ENCODE results near the gene CBLB. TPM values are rescaled to one million over a fixed set of nuclear protein-coding genes. Genes with fewer than 3 reads are reported as not detected.

The CBLB gene
- total RNA-seq, 1 experiment from 2014 or later = 98.8 TPM

DNA sequence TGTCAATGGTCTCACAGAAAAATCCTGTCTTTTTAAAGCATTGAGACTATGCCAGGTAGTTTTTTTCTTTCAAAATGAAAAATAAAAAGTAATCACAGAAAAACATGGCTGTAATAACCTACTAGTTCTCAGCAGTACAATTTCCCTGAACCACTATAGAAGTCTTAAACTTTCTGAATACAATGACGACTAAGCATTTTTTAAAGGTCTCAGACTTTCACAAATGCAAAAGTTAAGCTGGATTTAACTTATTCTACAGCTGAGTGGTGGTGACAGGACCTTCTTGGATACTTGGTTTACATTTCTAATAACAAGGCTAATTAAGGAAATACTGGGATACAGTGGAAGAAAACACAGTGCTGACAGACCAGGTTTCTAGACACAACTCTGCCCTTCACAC, 81.8 kb downstream of the CBLB start:
- peaks cover 98% of the 10 kb centered on the region for H3K79me2 ChIP-seq (ENCODE audit: low read length)
- H3K9me2 ChIP-seq (replicated peaks; ENCODE audit: insufficient read depth, low read length) = no peaks in the 10 kb centered on the region
- H3K27me3 ChIP-seq (ENCODE audit: low read length) = no peaks in the 10 kb centered on the region
- no peak overlapping the region for H2AFZ ChIP-seq (ENCODE audit: low read length)
- H3K9me3 ChIP-seq (ENCODE audit: low read length) = no peaks in the 10 kb centered on the region
- peaks cover 7% of the 10 kb centered on the region; the same call in 1 of the 2 replicates for H3K36me3 ChIP-seq (ENCODE audit: insufficient read depth, low read length)
- no peak overlapping the region for H3K9ac ChIP-seq (ENCODE audit: low read length)
- H3K27ac ChIP-seq (ENCODE audit: low read length) = peak overlapping the region; percentile 20; the same call in 1 of the 2 replicates
- no peak overlapping the region for H3K4me2 ChIP-seq (ENCODE audit: low read depth, low read length, poor library complexity, severe bottlenecking)
- peaks cover 51% of the 10 kb centered on the region for H3K4me1 ChIP-seq (ENCODE audit: low read length)
- DNase-seq = no peak
- H3K4me3 ChIP-seq (ENCODE audit: low read length) = no peak overlapping the region
- H4K20me1 ChIP-seq (ENCODE audit: insufficient read depth, low read depth, low read length) = no peaks in the 10 kb centered on the region

DNA sequence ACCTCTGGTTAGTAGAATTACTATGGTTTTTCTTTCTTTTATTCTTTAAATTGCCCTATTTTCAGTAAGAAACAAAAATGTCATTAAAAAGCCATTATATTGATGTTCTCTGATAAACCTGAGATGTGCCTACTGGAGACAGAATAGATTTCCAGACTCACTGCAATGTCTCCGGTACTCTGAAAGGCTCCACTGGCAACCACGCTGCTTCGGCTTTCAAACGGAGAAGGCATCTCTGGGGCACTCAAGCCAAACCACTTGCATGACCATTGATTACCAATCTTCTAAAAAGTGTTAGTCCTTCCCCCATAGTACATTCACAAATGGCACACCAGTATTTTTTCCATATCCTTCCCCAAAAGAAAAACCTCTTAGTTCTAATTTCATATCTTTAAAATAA, 82.6 kb downstream of the CBLB start:
- peaks cover 7% of the 10 kb centered on the region; the same call in 1 of the 2 replicates for H3K36me3 ChIP-seq (ENCODE audit: insufficient read depth, low read length)
- no peaks in the 10 kb centered on the region for H4K20me1 ChIP-seq (ENCODE audit: insufficient read depth, low read depth, low read length)
- H3K27me3 ChIP-seq (ENCODE audit: low read length) = no peaks in the 10 kb centered on the region
- H3K9me2 ChIP-seq (replicated peaks; ENCODE audit: insufficient read depth, low read length) = no peaks in the 10 kb centered on the region
- H3K4me2 ChIP-seq (ENCODE audit: low read depth, low read length, poor library complexity, severe bottlenecking) = no peak overlapping the region
- H3K4me3 ChIP-seq (ENCODE audit: low read length) = no peak overlapping the region
- H3K79me2 ChIP-seq (ENCODE audit: low read length) = peaks cover 98% of the 10 kb centered on the region
- peak overlapping the region; percentile 20; the same call in 1 of the 2 replicates for H3K27ac ChIP-seq (ENCODE audit: low read length)
- no peak for DNase-seq
- H3K9me3 ChIP-seq (ENCODE audit: low read length) = no peaks in the 10 kb centered on the region
- no peak overlapping the region for H2AFZ ChIP-seq (ENCODE audit: low read length)
- no peak overlapping the region for H3K9ac ChIP-seq (ENCODE audit: low read length)
- H3K4me1 ChIP-seq (ENCODE audit: low read length) = peaks cover 48% of the 10 kb centered on the region

- H3K9ac ChIP-seq (ENCODE audit: low read length) = no peak overlapping the region
- H4K20me1 ChIP-seq (ENCODE audit: insufficient read depth, low read depth, low read length) = no peaks in the 10 kb centered on the region
- no peaks in the 10 kb centered on the region for H3K9me2 ChIP-seq (replicated peaks; ENCODE audit: insufficient read depth, low read length)
- no peak overlapping the region for H3K4me2 ChIP-seq (ENCODE audit: low read depth, low read length, poor library complexity, severe bottlenecking)
- no peaks in the 10 kb centered on the region for H3K9me3 ChIP-seq (ENCODE audit: low read length)
- no peak for DNase-seq
- no peak overlapping the region for H2AFZ ChIP-seq (ENCODE audit: low read length)
- H3K27ac ChIP-seq (ENCODE audit: low read length) = no peak overlapping the region
- H3K27me3 ChIP-seq (ENCODE audit: low read length) = no peaks in the 10 kb centered on the region
- peaks cover 44% of the 10 kb centered on the region; the same call in 1 of the 2 replicates for H3K4me1 ChIP-seq (ENCODE audit: low read length)
- H3K4me3 ChIP-seq (ENCODE audit: low read length) = no peak overlapping the region
- peaks cover 98% of the 10 kb centered on the region for H3K79me2 ChIP-seq (ENCODE audit: low read length)
- peaks cover 7% of the 10 kb centered on the region; the same call in 1 of the 2 replicates for H3K36me3 ChIP-seq (ENCODE audit: insufficient read depth, low read length)
Measured at GRCh38 chr3:105785803-105786202, 83.0 kb downstream of the CBLB start.

GRCh38 chr3:105783631-105784030, 85.2 kb downstream of the CBLB start:
- no peak for DNase-seq
- Histone ChIP-seq H3K9ac (ENCODE audit: low read length) (no peak overlapping the region), H4K20me1 (ENCODE audit: insufficient read depth, low read depth, low read length) (no peaks in the 10 kb centered on the region), H3K4me2 (ENCODE audit: low read depth, low read length, poor library complexity, severe bottlenecking) (no peak overlapping the region), H3K4me1 (ENCODE audit: low read length) (peaks cover 34% of the 10 kb centered on the region; the same call in 1 of the 2 replicates), H3K9me3 (ENCODE audit: low read length) (no peaks in the 10 kb centered on the region), H3K27me3 (ENCODE audit: low read length) (no peaks in the 10 kb centered on the region), H3K9me2 (replicated peaks; ENCODE audit: insufficient read depth, low read length) (no peaks in the 10 kb centered on the region), H2AFZ (ENCODE audit: low read length) (no peak overlapping the region), H3K4me3 (ENCODE audit: low read length) (no peak overlapping the region), H3K36me3 (ENCODE audit: insufficient read depth, low read length) (peaks cover 3% of the 10 kb centered on the region; the same call in 1 of the 2 replicates), H3K27ac (ENCODE audit: low read length) (peak overlapping the region; percentile 25; the same call in 1 of the 2 replicates), H3K79me2 (ENCODE audit: low read length) (peaks cover 96% of the 10 kb centered on the region)

GRCh38 chr3:105781871-105782270, 86.9 kb downstream of the CBLB start:
- DNase-seq = no peak
- H3K27ac ChIP-seq (ENCODE audit: low read length) = peak overlapping the region; percentile 44

DNA sequence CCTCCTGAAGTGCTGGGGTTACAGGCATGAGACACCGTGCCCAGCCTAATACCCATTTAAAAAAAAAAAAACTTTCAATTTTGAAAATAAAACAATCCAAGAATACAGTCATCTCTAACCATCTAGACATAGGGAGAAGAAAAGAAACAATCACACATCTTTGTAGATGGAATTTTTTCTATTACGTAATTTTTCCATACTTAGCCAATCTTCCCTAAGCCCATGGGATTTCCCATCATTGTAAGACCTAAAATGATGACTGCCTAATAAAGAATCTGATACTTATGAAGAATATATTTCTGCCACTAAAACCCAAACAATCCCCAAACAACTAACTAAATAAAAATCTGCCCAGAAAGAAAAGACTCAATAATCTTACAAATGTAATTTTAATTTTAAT, 88.7 kb downstream of the CBLB start:
- Histone ChIP-seq H3K9me3 (ENCODE audit: low read length) (no peaks in the 10 kb centered on the region), H3K79me2 (ENCODE audit: low read length) (peaks cover 94% of the 10 kb centered on the region), H4K20me1 (ENCODE audit: insufficient read depth, low read depth, low read length) (no peaks in the 10 kb centered on the region), H3K4me2 (ENCODE audit: low read depth, low read length, poor library complexity, severe bottlenecking) (no peak overlapping the region), H3K27ac (ENCODE audit: low read length) (no peak overlapping the region), H3K9ac (ENCODE audit: low read length) (no peak overlapping the region), H3K4me3 (ENCODE audit: low read length) (no peak overlapping the region), H3K27me3 (ENCODE audit: low read length) (no peaks in the 10 kb centered on the region), H3K4me1 (ENCODE audit: low read length) (peaks cover 18% of the 10 kb centered on the region), H3K9me2 (replicated peaks; ENCODE audit: insufficient read depth, low read length) (no peaks in the 10 kb centered on the region), H2AFZ (ENCODE audit: low read length) (no peak overlapping the region), H3K36me3 (ENCODE audit: insufficient read depth, low read length) (peaks cover 19% of the 10 kb centered on the region)
- DNase-seq = no peak

More at GRCh38 chr3:105781871-105782270, 86.9 kb downstream of the CBLB start:
- Histone ChIP-seq H3K79me2 (ENCODE audit: low read length) (peaks cover 96% of the 10 kb centered on the region), H2AFZ (ENCODE audit: low read length) (no peak overlapping the region), H3K9me3 (ENCODE audit: low read length) (no peaks in the 10 kb centered on the region), H3K4me2 (ENCODE audit: low read depth, low read length, poor library complexity, severe bottlenecking) (no peak overlapping the region), H3K4me1 (ENCODE audit: low read length) (peaks cover 19% of the 10 kb centered on the region; the same call in 1 of the 2 replicates), H3K36me3 (ENCODE audit: insufficient read depth, low read length) (peaks cover 10% of the 10 kb centered on the region; the same call in 1 of the 2 replicates), H3K9me2 (replicated peaks; ENCODE audit: insufficient read depth, low read length) (no peaks in the 10 kb centered on the region), H4K20me1 (ENCODE audit: insufficient read depth, low read depth, low read length) (no peaks in the 10 kb centered on the region), H3K9ac (ENCODE audit: low read length) (no peak overlapping the region), H3K27me3 (ENCODE audit: low read length) (no peaks in the 10 kb centered on the region), H3K4me3 (ENCODE audit: low read length) (no peak overlapping the region)

GRCh38 chr3:105775368-105775767, 93.4 kb downstream of the CBLB start:
- Histone ChIP-seq H2AFZ (ENCODE audit: low read length) (no peak overlapping the region), H3K9me3 (ENCODE audit: low read length) (no peaks in the 10 kb centered on the region), H3K27me3 (ENCODE audit: low read length) (no peaks in the 10 kb centered on the region), H3K27ac (ENCODE audit: low read length) (no peak overlapping the region), H4K20me1 (ENCODE audit: insufficient read depth, low read depth, low read length) (no peaks in the 10 kb centered on the region), H3K9me2 (replicated peaks; ENCODE audit: insufficient read depth, low read length) (no peaks in the 10 kb centered on the region), H3K4me1 (ENCODE audit: low read length) (peaks cover 38% of the 10 kb centered on the region), H3K79me2 (ENCODE audit: low read length) (peaks cover 98% of the 10 kb centered on the region), H3K4me2 (ENCODE audit: low read depth, low read length, poor library complexity, severe bottlenecking) (no peak overlapping the region), H3K36me3 (ENCODE audit: insufficient read depth, low read length) (peaks cover 40% of the 10 kb centered on the region), H3K4me3 (ENCODE audit: low read length) (no peak overlapping the region), H3K9ac (ENCODE audit: low read length) (no peak overlapping the region)
- DNase-seq = no peak

DNA sequence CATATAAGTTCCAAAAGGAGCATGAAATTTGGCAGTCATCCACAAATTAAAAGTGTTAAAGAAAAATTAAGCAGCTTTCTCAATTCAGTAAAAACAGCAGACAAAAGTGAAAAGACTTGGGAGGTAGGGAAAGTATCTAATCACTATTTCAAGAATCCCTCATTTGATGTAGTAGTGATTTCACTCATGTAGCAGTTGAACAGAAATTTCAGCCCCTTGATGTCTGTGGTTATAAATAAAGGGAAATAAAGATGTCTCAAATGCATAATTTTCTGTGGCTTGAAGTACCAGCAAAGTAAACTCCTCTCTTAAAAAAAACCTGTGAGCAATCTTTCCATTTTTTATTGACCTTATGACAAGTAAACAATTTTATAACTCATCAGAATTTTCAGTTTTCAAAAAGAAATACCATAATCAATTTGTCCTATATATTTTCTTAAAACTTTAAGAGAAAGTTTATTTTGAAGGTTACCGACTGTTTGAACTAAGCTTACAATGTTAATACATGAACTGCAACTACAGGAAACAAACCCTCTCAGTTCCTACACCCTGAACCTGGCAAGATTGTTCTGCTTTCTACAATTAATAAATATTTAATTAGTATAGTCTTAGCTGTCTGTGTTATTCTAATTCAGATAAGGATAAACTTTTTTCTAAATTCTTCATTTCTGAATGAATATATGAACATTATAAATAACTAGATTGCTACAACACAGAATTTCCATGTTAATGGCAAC, 94.2 kb downstream of the CBLB start:
- no peak overlapping the region for H3K27ac ChIP-seq (ENCODE audit: low read length)
- no peak overlapping the region for H3K4me2 ChIP-seq (ENCODE audit: low read depth, low read length, poor library complexity, severe bottlenecking)

More for the DNA sequence above, 94.2 kb downstream of the CBLB start:
- DNase-seq = no peak
- Histone ChIP-seq H3K4me1 (ENCODE audit: low read length) (peaks cover 38% of the 10 kb centered on the region), H4K20me1 (ENCODE audit: insufficient read depth, low read depth, low read length) (no peaks in the 10 kb centered on the region), H3K9me3 (ENCODE audit: low read length) (no peaks in the 10 kb centered on the region), H3K79me2 (ENCODE audit: low read length) (peaks cover 98% of the 10 kb centered on the region), H3K36me3 (ENCODE audit: insufficient read depth, low read length) (peaks cover 40% of the 10 kb centered on the region), H3K4me3 (ENCODE audit: low read length) (no peak overlapping the region), H2AFZ (ENCODE audit: low read length) (no peak overlapping the region), H3K9ac (ENCODE audit: low read length) (no peak overlapping the region), H3K9me2 (replicated peaks; ENCODE audit: insufficient read depth, low read length) (no peaks in the 10 kb centered on the region), H3K27me3 (ENCODE audit: low read length) (no peaks in the 10 kb centered on the region)
